DMS 273 treated with DMSO at 0.1 percent for 48 hours (cell line): ENCODE data around the gene MYB.

ENCODE experiments used
- DNase-seq: peaks from one replicate; lab custom pipeline; 2025; lab: John Stamatoyannopoulos, UW

The MYB gene

DNA sequence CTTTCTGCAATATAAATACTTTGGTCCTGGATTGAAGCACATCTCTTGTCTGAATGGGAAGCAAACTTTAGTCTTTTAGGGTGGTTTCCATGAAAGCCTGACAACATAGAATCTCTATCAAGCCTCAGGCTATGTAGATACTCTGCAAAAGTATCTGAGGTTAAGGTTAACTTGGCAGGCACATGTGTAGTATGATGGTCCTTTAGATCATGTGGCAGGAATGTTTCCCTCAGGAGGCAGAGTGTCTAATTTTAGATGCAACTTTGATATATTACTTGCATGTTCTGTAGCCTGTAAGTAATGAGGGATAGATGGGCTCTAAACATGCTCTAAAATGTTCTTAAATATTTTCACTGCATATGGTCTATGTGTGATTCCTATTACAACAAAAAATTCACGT lies 8.2 kb downstream of the MYB start:
- DNase-seq = no peak

DNA sequence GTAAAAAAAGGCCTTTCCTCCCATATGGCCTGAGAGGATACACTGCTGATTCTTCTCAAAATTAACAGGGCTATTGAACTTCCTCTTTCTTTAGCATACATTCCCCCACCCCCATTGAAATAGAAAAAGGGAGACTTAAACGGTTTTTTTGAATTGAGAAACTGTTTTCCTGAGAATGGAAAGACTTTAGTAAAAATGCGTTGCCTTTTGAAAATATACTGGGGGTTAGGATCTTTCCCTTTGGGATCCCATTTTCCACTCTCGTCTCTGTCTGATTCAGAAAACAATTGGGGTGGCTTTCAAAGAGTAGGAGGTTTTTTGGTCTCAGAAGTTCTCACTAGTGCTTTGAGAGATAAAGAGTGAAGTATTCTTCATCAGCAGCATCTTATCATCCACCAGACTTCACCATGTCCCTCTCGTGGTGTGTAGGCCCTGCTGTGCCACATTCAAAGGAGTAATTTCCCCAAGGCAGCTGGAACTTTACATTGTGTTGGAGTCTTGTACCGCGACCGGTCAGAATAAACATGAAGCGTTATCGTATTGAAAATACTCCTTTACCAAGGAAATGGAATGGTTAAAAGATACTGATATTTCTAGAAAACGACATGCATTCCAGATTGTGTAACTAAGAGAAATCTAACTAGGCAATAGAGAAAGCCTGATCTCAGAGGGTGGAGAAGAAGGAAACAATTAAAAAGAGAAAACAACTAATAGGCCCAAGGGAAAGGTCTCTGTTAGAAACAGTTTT lies 10.6 kb downstream of the MYB start:
- no peak for DNase-seq

- no peak for DNase-seq
Measured at GRCh38 chr6:135192256-135193174, 11.4 kb downstream of the MYB start.

GRCh38 chr6:135193221-135193620 lies 12.1 kb downstream of the MYB start:
- DNase-seq = no peak

DNA sequence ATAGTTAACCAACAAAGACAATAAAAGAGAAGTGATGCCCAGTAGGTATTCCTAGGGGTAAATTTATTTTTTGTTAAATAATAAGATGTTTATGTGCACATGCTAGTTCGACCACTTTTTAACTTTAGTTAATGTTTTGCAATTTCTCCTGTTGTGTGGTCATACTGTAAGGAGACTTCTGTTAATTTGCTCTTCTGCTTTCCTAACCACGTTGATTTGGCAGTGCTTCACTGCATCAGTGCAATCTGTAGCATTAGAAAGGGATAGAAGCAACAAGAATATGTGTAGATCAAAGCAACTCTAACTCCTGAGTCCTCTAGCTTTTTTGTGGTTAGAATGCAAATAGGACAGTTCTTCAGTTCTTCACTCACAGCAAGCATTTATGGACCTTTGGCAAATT lies 13.9 kb downstream of the MYB start:
- DNase-seq = no peak

DNA sequence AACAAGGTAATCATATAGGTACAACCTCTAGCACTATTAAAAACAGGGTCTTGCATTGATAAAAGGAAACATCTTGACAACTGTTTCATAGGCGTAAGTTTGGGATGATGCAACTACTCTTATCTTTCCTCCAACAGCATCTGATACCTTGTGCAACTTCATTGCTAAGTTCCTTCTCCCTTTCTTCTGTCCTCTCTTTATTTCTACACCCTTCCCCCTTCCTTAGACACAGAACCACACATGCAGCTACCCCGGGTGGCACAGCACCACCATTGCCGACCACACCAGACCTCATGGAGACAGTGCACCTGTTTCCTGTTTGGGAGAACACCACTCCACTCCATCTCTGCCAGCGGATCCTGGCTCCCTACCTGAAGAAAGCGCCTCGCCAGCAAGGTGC lies 14.4 kb downstream of the MYB start:
- DNase-seq = no peak

DNA sequence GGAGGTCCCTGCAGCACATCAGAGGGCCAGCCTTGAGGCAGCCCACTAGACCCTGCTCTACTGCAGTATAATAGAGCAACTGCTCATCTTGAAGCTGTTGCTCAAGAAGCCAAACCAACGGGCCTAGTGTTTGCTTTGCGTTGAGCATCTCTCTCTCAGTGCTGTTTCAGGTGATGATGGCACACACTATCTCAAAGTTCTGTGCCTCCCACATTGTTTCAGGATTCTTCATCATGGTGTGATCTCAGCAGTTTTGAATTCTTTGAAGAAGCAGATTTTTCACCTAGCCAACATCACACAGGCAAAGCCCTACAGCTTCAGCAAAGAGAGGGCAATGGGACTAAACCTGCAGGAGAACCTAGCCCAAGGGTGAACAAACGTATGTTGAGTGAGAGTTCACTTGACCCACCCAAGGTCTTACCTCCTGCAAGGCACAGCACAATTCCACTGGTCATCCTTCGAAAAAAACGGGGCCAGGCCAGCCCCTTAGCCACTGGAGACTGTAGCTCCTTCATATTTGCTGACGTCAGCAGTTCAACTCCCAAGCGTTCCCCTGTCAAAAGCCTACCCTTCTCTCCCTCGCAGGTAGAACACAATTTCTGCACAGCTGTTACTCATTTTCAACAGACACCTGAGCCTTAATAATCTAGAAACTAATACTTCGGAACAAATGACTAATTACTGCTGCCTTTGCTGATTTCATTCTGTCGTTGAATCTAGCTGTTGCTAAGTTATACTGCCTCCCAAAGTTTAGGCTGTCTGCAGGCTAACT lies 15.8 kb downstream of the MYB start:
- no peak for DNase-seq

DNA sequence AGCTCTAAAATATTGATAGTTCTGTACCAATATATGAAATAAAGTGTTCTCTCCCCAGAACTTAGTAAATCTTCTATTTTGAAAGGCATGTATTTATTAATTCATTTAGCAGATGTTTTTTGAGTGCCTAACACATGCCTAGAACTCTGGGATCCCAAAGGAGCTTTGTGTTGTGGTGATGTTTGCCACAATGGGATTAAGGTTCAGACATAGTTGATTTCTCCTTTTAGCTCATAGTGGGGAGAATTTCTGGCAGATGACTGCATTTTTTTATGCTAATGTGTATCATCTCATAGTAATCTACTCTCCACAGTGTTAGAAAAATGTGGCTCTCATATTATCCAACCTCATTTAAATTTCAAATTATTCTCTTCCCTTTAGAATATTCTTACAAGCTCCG lies 21.7 kb downstream of the MYB start:
- DNase-seq = no peak

DNA sequence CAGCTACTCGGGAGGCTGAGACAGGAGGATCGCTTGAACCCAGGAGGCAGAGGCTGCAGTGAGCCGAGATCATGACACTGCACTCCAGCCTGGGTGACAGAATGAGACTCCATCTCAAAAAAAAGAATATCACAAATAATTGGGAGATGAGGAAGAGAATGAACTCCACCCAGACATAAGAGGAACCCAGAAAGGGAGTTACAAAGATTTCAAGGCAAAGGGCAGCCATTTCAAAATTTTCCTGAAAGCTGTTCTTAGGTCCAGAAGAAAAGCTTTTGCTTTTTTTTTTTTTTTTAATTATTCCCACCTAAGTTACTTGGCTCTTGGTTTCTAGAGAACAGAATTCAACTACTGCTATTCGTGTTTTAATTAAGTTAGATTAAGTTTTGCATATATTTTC lies 23.8 kb downstream of the MYB start:
- no peak for DNase-seq

DNA sequence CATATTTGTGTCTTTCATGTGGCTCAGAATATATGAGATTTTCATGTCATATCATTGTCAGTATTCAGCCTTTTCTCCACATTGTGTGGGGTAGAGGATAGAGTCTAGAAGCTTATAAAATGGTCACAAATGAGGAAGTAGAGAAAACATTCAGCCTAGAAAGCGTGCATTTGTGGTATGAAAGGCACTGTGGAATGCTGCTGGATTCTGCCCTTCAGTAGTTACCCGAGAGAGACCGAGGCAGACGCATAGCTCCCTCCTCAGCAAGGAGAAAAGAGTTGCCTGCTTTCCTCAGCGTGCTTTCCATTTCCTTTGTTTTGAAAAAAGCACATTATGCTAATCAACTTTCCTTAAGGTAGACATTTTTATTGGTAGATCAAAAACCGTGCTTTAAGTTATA lies 28.7 kb downstream of the MYB start:
- DNase-seq = no peak

- no peak for DNase-seq
Measured at GRCh38 chr6:135210632-135211305, 29.7 kb downstream of the MYB start.

GRCh38 chr6:135211306-135211702 lies 30.2 kb downstream of the MYB start:
- no peak for DNase-seq

GRCh38 chr6:135212020-135212806 lies 31.1 kb downstream of the MYB start:
- no peak for DNase-seq

GRCh38 chr6:135212935-135213334 lies 31.8 kb downstream of the MYB start:
- no peak for DNase-seq

- DNase-seq = no peak
Measured at GRCh38 chr6:135213616-135214015, 32.5 kb downstream of the MYB start.

DNA sequence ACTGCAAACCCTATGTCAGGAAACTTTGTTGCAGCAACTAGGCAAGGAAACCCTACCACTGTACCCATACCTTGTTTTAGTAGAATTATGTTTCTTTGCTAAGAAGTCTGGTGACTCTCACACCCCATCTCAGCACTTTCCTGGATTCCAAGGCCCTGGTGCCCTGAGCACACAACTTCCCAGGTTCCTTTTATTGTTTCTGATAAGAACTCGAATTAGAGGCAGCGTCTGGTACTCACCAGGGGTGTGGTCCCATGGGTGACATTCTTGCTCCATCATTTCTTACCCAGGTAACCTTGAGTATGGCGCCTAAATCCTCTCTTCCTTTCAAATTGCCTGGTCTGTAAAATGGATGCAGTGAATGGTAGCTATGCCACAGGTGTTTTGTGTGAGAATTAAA lies 34.1 kb downstream of the MYB start:
- DNase-seq = no peak

DNA sequence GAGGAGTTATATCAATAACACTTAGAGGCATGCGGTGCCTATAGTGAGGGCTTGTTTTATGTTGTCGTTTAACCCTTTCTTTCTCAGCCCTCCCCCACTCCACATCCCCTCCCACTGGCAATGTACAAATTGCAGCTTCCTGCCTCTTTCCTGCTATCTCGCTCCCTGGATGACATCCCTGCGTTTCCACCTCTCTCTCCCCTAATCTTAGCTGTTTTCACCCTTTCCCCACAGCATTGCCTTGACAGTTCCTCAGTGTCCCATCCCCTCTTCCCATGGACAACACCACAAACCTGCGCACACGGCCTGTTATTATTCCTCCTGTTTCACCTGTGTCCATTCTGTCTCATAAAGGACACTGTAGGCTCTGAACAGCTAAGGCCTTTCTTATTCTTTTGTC lies 34.5 kb downstream of the MYB start:
- no peak for DNase-seq

DNA sequence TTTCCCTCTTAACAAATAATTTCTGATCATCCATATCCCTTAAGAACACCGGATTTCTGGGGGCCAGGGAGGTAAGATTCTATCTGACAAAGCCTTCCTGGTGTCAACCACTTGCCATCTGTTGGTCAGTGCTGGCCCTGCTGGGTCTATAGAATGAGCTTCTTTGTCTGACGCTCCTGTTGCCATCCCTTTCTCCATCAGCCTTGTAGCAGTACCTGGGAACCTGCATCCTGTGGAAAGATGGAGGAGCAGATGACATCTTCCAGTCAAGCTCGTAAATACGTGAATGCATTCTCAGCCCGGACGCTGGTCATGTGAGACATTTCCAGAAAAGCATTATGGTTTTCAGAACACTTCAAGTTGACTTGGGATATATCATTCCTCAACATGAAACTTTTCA lies 36.6 kb downstream of the MYB start:
- no peak for DNase-seq

DNA sequence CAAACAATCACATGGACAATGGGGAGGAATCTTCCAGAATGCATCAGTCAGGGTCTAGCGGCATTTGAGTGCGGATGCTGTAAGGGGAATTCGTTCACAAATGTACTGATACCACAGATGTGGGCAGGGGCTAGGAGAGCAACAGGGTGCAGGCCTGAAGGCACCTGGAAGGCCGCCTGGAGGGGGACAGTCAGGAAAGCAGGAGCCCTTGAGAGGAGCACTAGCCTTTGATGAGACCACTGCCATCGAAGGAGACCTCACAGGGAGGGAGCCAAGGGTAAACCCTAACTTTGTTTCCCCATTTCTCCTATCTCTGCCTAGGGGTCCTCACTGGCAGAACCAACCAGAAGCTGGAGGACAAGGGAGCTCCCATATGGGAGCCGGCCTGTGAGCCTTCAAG lies 38.2 kb downstream of the MYB start:
- no peak for DNase-seq

GRCh38 chr6:135221042-135221441 lies 39.9 kb downstream of the MYB start:
- DNase-seq = no peak

DNA sequence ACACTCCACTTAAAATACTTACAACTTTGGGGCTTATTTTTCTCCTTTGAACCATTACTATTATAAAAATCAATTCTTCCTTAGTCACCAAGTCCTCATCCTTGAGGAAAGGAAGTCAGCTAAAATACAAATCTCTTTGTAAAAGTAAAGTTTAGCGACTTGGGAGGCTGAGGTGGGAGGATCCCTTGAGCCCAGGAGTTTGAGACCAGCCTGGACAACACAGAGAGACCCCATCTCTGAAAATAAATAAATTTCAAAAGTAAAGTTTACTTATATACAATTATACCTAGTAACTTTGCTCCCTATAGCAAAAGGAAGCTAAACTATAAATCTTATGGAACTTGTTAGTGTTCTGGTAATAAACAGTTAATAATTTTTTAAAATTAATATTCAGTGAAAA lies 40.4 kb downstream of the MYB start:
- DNase-seq = no peak
